CD8-positive, alpha-beta memory T cell (primary cell): ENCODE results near the gene FAM168A. TPM values are rescaled to one million over a fixed set of nuclear protein-coding genes. Genes with fewer than 3 reads are reported as not detected.

Experiments
- CTCF ChIA-PET: fragments of 350-600 bp; sonication (Branson Sonifier 250); formaldehyde crosslinking; loops from one replicate; lab custom pipeline; 2021; ENCODE audit warnings: antibody characterized with exemption; lab: Charles Lee
- POLR2A ChIA-PET: fragments of 350-600 bp; sonication (Branson Sonifier 250); formaldehyde crosslinking; loops from one replicate; lab custom pipeline; 2021; ENCODE audit warnings: antibody characterized with exemption; lab: Charles Lee
- DNase-seq, 5 donors: peaks; one replicate each; pipeline versions ENCODE4 v3.0.0 to v3.0.0-alpha.2; 2020 to 2022; ENCODE audit warnings: mixed read lengths in 1 of 5
- H3K27ac ChIP-seq: one replicate; pipeline ENCODE4 v1.7.0; 2013; ENCODE audit warnings: low read depth, mild to moderate bottlenecking, low read length, moderate library complexity
- H3K27me3 ChIP-seq: 2 replicates; pipeline ENCODE4 v1.7.0; 2013; ENCODE audit warnings: low read length, mild to moderate bottlenecking; ENCODE audit not compliant: insufficient read depth, poor library complexity, severe bottlenecking
- H3K36me3 ChIP-seq: 2 replicates; pipeline ENCODE4 v1.7.0; 2013; ENCODE audit warnings: mild to moderate bottlenecking, low read length, moderate library complexity; ENCODE audit not compliant: insufficient read depth
- H3K4me1 ChIP-seq: 2 replicates; pipeline ENCODE4 v1.7.0; 2013; ENCODE audit warnings: mild to moderate bottlenecking, low read length, moderate library complexity; ENCODE audit not compliant: insufficient read depth
- H3K4me3 ChIP-seq: 2 replicates; pipeline ENCODE4 v1.7.0; 2013; ENCODE audit warnings: mild to moderate bottlenecking, low read length
- H3K9me3 ChIP-seq: 2 replicates; pipeline ENCODE4 v1.7.0; 2013; ENCODE audit warnings: mild to moderate bottlenecking, low read length
- H3K27ac Mint-ChIP-seq, 8 donors: one replicate each; pipeline ENCODE4 v1.8.0; 2020 to 2021; ENCODE audit warnings: mixed read lengths in 8 of 8, mild to moderate bottlenecking in 6 of 8, inconsistent platforms in 3 of 8, moderate library complexity in 3 of 8
- H3K27me3 Mint-ChIP-seq, 2 donors: one replicate each; pipeline ENCODE4 v1.8.0; 2020 to 2021; ENCODE audit warnings: mixed read lengths in 2 of 2, mild to moderate bottlenecking in 1 of 2, moderate library complexity in 1 of 2
- H3K36me3 Mint-ChIP-seq, 3 donors: one replicate each; pipeline ENCODE4 v1.8.0; 2020 to 2021; ENCODE audit warnings: mixed read lengths in 3 of 3, inconsistent platforms in 1 of 3, mild to moderate bottlenecking in 1 of 3
- H3K4me1 Mint-ChIP-seq, 3 donors: one replicate each; pipeline ENCODE4 v1.8.0; 2020 to 2021; ENCODE audit warnings: mixed read lengths in 3 of 3, inconsistent platforms in 1 of 3, mild to moderate bottlenecking in 1 of 3
- H3K4me3 Mint-ChIP-seq, 7 donors: one replicate each; pipeline ENCODE4 v1.8.0; 2020 to 2021; ENCODE audit warnings: mixed read lengths in 7 of 7, mild to moderate bottlenecking in 6 of 7, moderate library complexity in 4 of 7, inconsistent platforms in 2 of 7
- H3K9me3 Mint-ChIP-seq, 5 donors: one replicate each; pipeline ENCODE4 v1.8.0; 2020 to 2022; ENCODE audit warnings: mixed read lengths in 5 of 5, mild to moderate bottlenecking in 3 of 5, moderate library complexity in 2 of 5, inconsistent platforms in 1 of 5
- polyA plus RNA-seq: library from polyadenylated mRNA; unstranded; fragments of 300-500 nt; fragmentation: Illumina TruSeq; gene quantifications from one replicate; pipeline ENCODE4 v1.2.3, GENCODE V29; 2021
- total RNA-seq, 2 experiments: library from RNA; stranded (reverse); gene quantifications; one replicate each; pipeline ENCODE4 v1.2.3, GENCODE V29; 2021

The FAM168A gene
- total RNA-seq (10 to 100 TPM; 11.7 to 13.1 TPM), polyA plus RNA-seq (2.5 TPM)

- POLR2A ChIA-PET, result interaction anchor here (0.6 to 1.5 kb wide), 4 partner anchors 48 to 320 kb away, joined by 3 to 9 read pairs (median 5); partner anchors contain the start of gene RAB6A
- Histone ChIP-seq H3K27me3 (no peaks in the 10 kb centered on the region), H3K36me3 (no peaks in the 10 kb centered on the region), H3K4me3 (peak within 1 kb of the TSS; percentile 93), H3K27ac (peak within 1 kb of the TSS; percentile 78), H3K9me3 (no peaks in the 10 kb centered on the region), H3K4me1 (peaks cover 25% of the 10 kb centered on the region)
- H3K27ac Mint-ChIP-seq, result peak within 1 kb of the TSS; percentile 86 to 97 (median 94)
- no peaks in the 10 kb centered on the region for H3K9me3 Mint-ChIP-seq
- H3K4me1 Mint-ChIP-seq, result peaks cover 27 to 46% (median 30%) of the 10 kb centered on the region in 3 donors
- peak within 1 kb of the TSS; percentile 92 to 96 (median 92) for H3K4me3 Mint-ChIP-seq
- DNase-seq, result peak; percentile 88 to 95 (median 91)
- H3K27me3 Mint-ChIP-seq, result peaks cover 0 to 2% of the 10 kb centered on the region in 2 donors
- H3K36me3 Mint-ChIP-seq, result peaks cover 0 to 10% (median 2%) of the 10 kb centered on the region in 3 donors
- CTCF ChIA-PET, result interaction anchor here (0.6 to 1.8 kb wide), 3 partner anchors 17 to 414 kb away, joined by 3 to 4 read pairs (median 4); no protein-coding TSS in a partner anchor
These were observed at the start of gene FAM168A for GRCh38 chr11:73597956-73598718. FAM168A (minus strand) TSS chr11:73598112; CDS start chr11:73468474, 129,638 bp downstream.

GRCh38 chr11:73647459-73648100 is 49.7 kb upstream of the FAM168A start:
- Mint-ChIP-seq H3K36me3 (peaks cover 0 to 18% (median 0%) of the 10 kb centered on the region in 3 donors), H3K4me1 (peaks cover 10 to 27% (median 21%) of the 10 kb centered on the region in 3 donors), H3K9me3 (no peaks in the 10 kb centered on the region), H3K27me3 (no peaks in the 10 kb centered on the region), H3K27ac (peak overlapping the region; percentile 82 to 96 (median 94)), H3K4me3 (peak overlapping the region; percentile 49 to 96 (median 89))
- Histone ChIP-seq H3K9me3 (no peaks in the 10 kb centered on the region), H3K4me3 (peak overlapping the region; percentile 83), H3K27ac (peak overlapping the region; percentile 7), H3K4me1 (peaks cover 15% of the 10 kb centered on the region), H3K27me3 (no peaks in the 10 kb centered on the region), H3K36me3 (no peaks in the 10 kb centered on the region)
- peak; percentile 87 to 96 (median 92) for DNase-seq
- ChIA-PET CTCF (interaction anchor here (2.4 to 3.6 kb wide), 3 partner anchors 14 to 297 kb away, joined by 5 to 17 read pairs (median 16); no protein-coding TSS in a partner anchor), POLR2A (interaction anchor here (1.1 to 1.7 kb wide), 2 partner anchors 22 to 49 kb away, joined by 3 to 7 read pairs; partner anchors contain the start of gene FAM168A)

GRCh38 chr11:73645972-73646631 is 48.2 kb upstream of the FAM168A start, which contains the start of gene PLEKHB1:
PLEKHB1 (plus strand) TSS chr11:73646581; CDS start chr11:73646609, 28 bp downstream.
- H3K36me3 ChIP-seq, result no peaks in the 10 kb centered on the region
- no peak for DNase-seq
- peaks cover 10 to 27% (median 21%) of the 10 kb centered on the region in 3 donors for H3K4me1 Mint-ChIP-seq
- H3K4me3 ChIP-seq, result no peak within 1 kb of the TSS
- no peaks in the 10 kb centered on the region for H3K27me3 ChIP-seq
- H3K27me3 Mint-ChIP-seq, result no peaks in the 10 kb centered on the region
- H3K9me3 ChIP-seq, result no peaks in the 10 kb centered on the region
- peaks cover 0 to 6% (median 0%) of the 10 kb centered on the region in 3 donors for H3K36me3 Mint-ChIP-seq
- POLR2A ChIA-PET, result no interaction called here
- CTCF ChIA-PET, result interaction anchor here (1.7 to 3.6 kb wide), 2 partner anchors 14 to 20 kb away, joined by 4 to 16 read pairs; no protein-coding TSS in a partner anchor
- no peak within 1 kb of the TSS for H3K27ac ChIP-seq
- peak within 1 kb of the TSS; percentile 49 to 96 (median 89) for H3K4me3 Mint-ChIP-seq
- no peaks in the 10 kb centered on the region for H3K9me3 Mint-ChIP-seq
- peak within 1 kb of the TSS; percentile 69 to 96 (median 92) for H3K27ac Mint-ChIP-seq
- peaks cover 15% of the 10 kb centered on the region for H3K4me1 ChIP-seq

GRCh38 chr11:73645121-73645969 is 47.4 kb upstream of the FAM168A start:
- no peaks in the 10 kb centered on the region for H3K27me3 ChIP-seq
- H3K36me3 ChIP-seq, result no peaks in the 10 kb centered on the region
- H3K4me1 Mint-ChIP-seq, result peaks cover 10 to 27% (median 21%) of the 10 kb centered on the region in 3 donors
- H3K9me3 ChIP-seq, result no peaks in the 10 kb centered on the region
- POLR2A ChIA-PET, result no interaction called here
- no peak for DNase-seq
- peaks cover 0 to 4% (median 0%) of the 10 kb centered on the region in 3 donors for H3K36me3 Mint-ChIP-seq
- CTCF ChIA-PET, result interaction anchor here (1.7 kb wide), 1 partner anchor 15 kb away, joined by 4 read pairs; no protein-coding TSS in a partner anchor
- no peak overlapping the region for H3K4me3 ChIP-seq
- H3K27ac Mint-ChIP-seq, result peak overlapping the region in 2 of 8 donors; percentile 59 to 76
- H3K9me3 Mint-ChIP-seq, result no peaks in the 10 kb centered on the region
- H3K4me3 Mint-ChIP-seq, result peak overlapping the region in 1 of 7 donors; percentile 19
- peaks cover 15% of the 10 kb centered on the region for H3K4me1 ChIP-seq
- peaks cover 0 to 3% of the 10 kb centered on the region in 2 donors for H3K27me3 Mint-ChIP-seq
- H3K27ac ChIP-seq, result no peak overlapping the region

- DNase-seq, result no peak
- Mint-ChIP-seq H3K27ac (no peak overlapping the region), H3K36me3 (no peaks in the 10 kb centered on the region), H3K9me3 (no peaks in the 10 kb centered on the region), H3K27me3 (peaks cover 2 to 8% of the 10 kb centered on the region in 2 donors), H3K4me1 (peaks cover 0 to under 1% (median 0%) of the 10 kb centered on the region in 3 donors), H3K4me3 (no peak overlapping the region)
- no peaks in the 10 kb centered on the region for H3K9me3 ChIP-seq
- H3K27ac ChIP-seq, result no peak overlapping the region
- H3K4me1 ChIP-seq, result no peaks in the 10 kb centered on the region
- no peaks in the 10 kb centered on the region for H3K27me3 ChIP-seq
- H3K36me3 ChIP-seq, result no peaks in the 10 kb centered on the region
- no peak overlapping the region for H3K4me3 ChIP-seq
- CTCF ChIA-PET, result interaction anchor here (0.6 to 1.3 kb wide), 2 partner anchors 16 to 398 kb away, joined by 3 to 5 read pairs; no protein-coding TSS in a partner anchor
- POLR2A ChIA-PET, result no interaction called here
These were observed 43.8 kb upstream of the FAM168A start for GRCh38 chr11:73641668-73642067.

GRCh38 chr11:73640592-73640991 is 42.7 kb upstream of the FAM168A start:
- POLR2A ChIA-PET, result no interaction called here
- H3K27ac ChIP-seq, result no peak overlapping the region
- Mint-ChIP-seq H3K4me1 (no peaks in the 10 kb centered on the region), H3K36me3 (no peaks in the 10 kb centered on the region), H3K27ac (peak overlapping the region in 2 of 8 donors; percentile 7 to 16), H3K9me3 (no peaks in the 10 kb centered on the region), H3K4me3 (no peak overlapping the region), H3K27me3 (peaks cover 2 to 12% of the 10 kb centered on the region in 2 donors)
- DNase-seq, result no peak
- no peaks in the 10 kb centered on the region for H3K4me1 ChIP-seq
- no peaks in the 10 kb centered on the region for H3K9me3 ChIP-seq
- H3K27me3 ChIP-seq, result no peaks in the 10 kb centered on the region
- CTCF ChIA-PET, result interaction anchor here (1.4 to 1.7 kb wide), 2 partner anchors 15 to 20 kb away, joined by 6 to 7 read pairs; no protein-coding TSS in a partner anchor
- no peaks in the 10 kb centered on the region for H3K36me3 ChIP-seq
- H3K4me3 ChIP-seq, result no peak overlapping the region
